WTC11 (cell line): ENCODE measurements around the gene SEC61A1. TPM values are rescaled to one million over a fixed set of nuclear protein-coding genes. Genes with fewer than 3 reads are reported as not detected.

Source experiments
- ATAC-seq: fragments of 200-7000 bp; cut with Tn5 transposase; 2 replicates; pipeline ENCODE4 v1.10.0; 2021; ENCODE audit warnings: mild to moderate bottlenecking, moderate library complexity
- CTCF ChIA-PET: fragments of 300-600 bp; sonication (Branson Sonifier 250); formaldehyde crosslinking; loops from one replicate; lab custom pipeline; 2021; ENCODE audit warnings: antibody characterized with exemption; lab: Charles Lee
- POLR2A ChIA-PET: fragments of 350-600 bp; sonication (Branson Sonifier 250); formaldehyde crosslinking; loops from one replicate; lab custom pipeline; 2021; ENCODE audit warnings: antibody characterized with exemption; lab: Charles Lee
- DNase-seq: peaks from one replicate; pipeline ENCODE4 v3.0.0; 2021; ENCODE audit warnings: low spot score
- H3K27ac Mint-ChIP-seq: 2 replicates; pipeline ENCODE4 v1.8.0; 2021; ENCODE audit warnings: mixed read lengths
- H3K27me3 Mint-ChIP-seq: 2 replicates; pipeline ENCODE4 v1.8.0; 2021; ENCODE audit warnings: low read depth, mild to moderate bottlenecking, moderate library complexity, mixed read lengths
- H3K36me3 Mint-ChIP-seq: 2 replicates; pipeline ENCODE4 v1.8.0; 2021; ENCODE audit warnings: mixed read lengths
- H3K4me1 Mint-ChIP-seq: 2 replicates; pipeline ENCODE4 v1.8.0; 2022; ENCODE audit warnings: mixed read lengths
- H3K4me3 Mint-ChIP-seq: 2 replicates; pipeline ENCODE4 v1.8.0; 2021; ENCODE audit warnings: mild to moderate bottlenecking, moderate library complexity, mixed read lengths
- H3K9me3 Mint-ChIP-seq: 2 replicates; pipeline ENCODE4 v1.8.0; 2021; ENCODE audit warnings: mixed read lengths
- CREM ChIP-seq: sonication (generic); formaldehyde crosslinking; IDR thresholded peaks from 2 replicates; pipeline ENCODE4 v1.8.1; 2022; ENCODE audit warnings: mild to moderate bottlenecking, missing genetic modification reagents, moderate library complexity
- E2F5 ChIP-seq: sonication (generic); formaldehyde crosslinking; IDR thresholded peaks from 2 replicates; pipeline ENCODE4 v1.8.1; 2022; ENCODE audit warnings: mild to moderate bottlenecking, moderate library complexity, missing genetic modification reagents
- ESRRA ChIP-seq: sonication (generic); formaldehyde crosslinking; IDR thresholded peaks from 2 replicates; pipeline ENCODE4 v1.8.1; 2022; ENCODE audit warnings: mild to moderate bottlenecking, missing genetic modification reagents, borderline replicate concordance
- ETV6 ChIP-seq: sonication (generic); formaldehyde crosslinking; IDR thresholded peaks from 2 replicates; pipeline ENCODE4 v1.8.1; 2022; ENCODE audit warnings: mild to moderate bottlenecking, missing genetic modification reagents
- FOXK1 ChIP-seq: sonication (generic); formaldehyde crosslinking; IDR thresholded peaks from 2 replicates; pipeline ENCODE4 v1.8.0; 2022; ENCODE audit warnings: mild to moderate bottlenecking, moderate library complexity, missing genetic modification reagents
- FOXP1 ChIP-seq: sonication (generic); formaldehyde crosslinking; IDR thresholded peaks from 2 replicates; pipeline ENCODE4 v1.8.0; 2022; ENCODE audit warnings: missing genetic modification reagents, mild to moderate bottlenecking, moderate library complexity, borderline replicate concordance
- HMGA2 ChIP-seq: fragments of 250-450 bp; sonication (Bioruptor Pico); IDR thresholded peaks from 2 replicates; pipeline ENCODE4 v1.4.0; 2021; ENCODE audit warnings: mild to moderate bottlenecking, moderate library complexity
- IRF1 ChIP-seq: sonication (generic); formaldehyde crosslinking; IDR thresholded peaks from 2 replicates; pipeline ENCODE4 v1.8.0; 2023; ENCODE audit warnings: missing genetic modification reagents
- MXD4 ChIP-seq: fragments of 250-450 bp; sonication (Bioruptor Pico); IDR thresholded peaks from 2 replicates; pipeline ENCODE4 v1.8.0; 2021; ENCODE audit warnings: mild to moderate bottlenecking, moderate library complexity, borderline replicate concordance
- MYBL2 ChIP-seq: sonication (generic); formaldehyde crosslinking; IDR thresholded peaks from 2 replicates; pipeline ENCODE4 v1.8.1; 2023; ENCODE audit warnings: mild to moderate bottlenecking, moderate library complexity, missing genetic modification reagents
- NFE2L1 ChIP-seq: sonication (generic); formaldehyde crosslinking; IDR thresholded peaks from 2 replicates; pipeline ENCODE4 v1.8.1; 2023; ENCODE audit warnings: missing genetic modification reagents
- NR3C1 ChIP-seq: sonication (generic); formaldehyde crosslinking; conservative IDR thresholded peaks from 2 replicates; pipeline ENCODE4 v1.8.1; 2023; ENCODE audit warnings: low read depth, mild to moderate bottlenecking, missing genetic modification reagents
- SP1 ChIP-seq: sonication (generic); formaldehyde crosslinking; conservative IDR thresholded peaks from 2 replicates; pipeline ENCODE4 v1.8.1; 2022; ENCODE audit warnings: missing genetic modification reagents
- USF1 ChIP-seq: sonication (generic); formaldehyde crosslinking; IDR thresholded peaks from 2 replicates; pipeline ENCODE4 v1.8.0; 2022; ENCODE audit warnings: mild to moderate bottlenecking, missing genetic modification reagents
- ZNF138 ChIP-seq: sonication (generic); formaldehyde crosslinking; conservative IDR thresholded peaks from 2 replicates; pipeline ENCODE4 v1.8.1; 2022; ENCODE audit warnings: mild to moderate bottlenecking, moderate library complexity, missing genetic modification reagents
- ZNF219 ChIP-seq: sonication (generic); formaldehyde crosslinking; IDR thresholded peaks from 2 replicates; pipeline ENCODE4 v1.8.0; 2023; ENCODE audit warnings: missing genetic modification reagents, mild to moderate bottlenecking, borderline replicate concordance
- ZNF263 ChIP-seq: sonication (generic); formaldehyde crosslinking; IDR thresholded peaks from 2 replicates; pipeline ENCODE4 v1.8.1; 2022; ENCODE audit warnings: low read depth, mild to moderate bottlenecking, moderate library complexity, missing genetic modification reagents
- ZNF317 ChIP-seq: sonication (generic); formaldehyde crosslinking; IDR thresholded peaks from 2 replicates; pipeline ENCODE4 v1.8.1; 2023; ENCODE audit warnings: low read depth, mild to moderate bottlenecking, moderate library complexity, missing genetic modification reagents, borderline replicate concordance
- ZNF423 ChIP-seq: fragments of 250-450 bp; sonication (Bioruptor Pico); IDR thresholded peaks from 2 replicates; pipeline ENCODE4 v2.1.2; 2022; ENCODE audit warnings: mild to moderate bottlenecking, moderate library complexity
- total RNA-seq: library from RNA; stranded (reverse); gene quantifications from 3 replicates; pipeline ENCODE4 v1.2.3, GENCODE V29; 2021
- TF ChIP-seq, protein P1 (sequence below): sonication (generic); formaldehyde crosslinking; IDR thresholded peaks from 2 replicates; pipeline ENCODE4 v1.8.1; 2023; ENCODE audit warnings: mild to moderate bottlenecking, moderate library complexity, missing genetic modification reagents

The SEC61A1 gene
- total RNA-seq, 1 experiment from 2014 or later: 152 TPM

- no peak for DNase-seq
- Mint-ChIP-seq H3K9me3 (no peaks in the 10 kb centered on the region), H3K27me3 (no peaks in the 10 kb centered on the region), H3K4me1 (peaks cover 6% of the 10 kb centered on the region), H3K36me3 (peaks cover 43% of the 10 kb centered on the region), H3K4me3 (no peak overlapping the region), H3K27ac (no peak overlapping the region)
- TF ChIP-seq NR3C1 (CRISPR knock-in tag): no peak
- TF ChIP-seq ZNF219: no peak
- no peak for TF ChIP-seq CREM (CRISPR knock-in tag)
- TF ChIP-seq IRF1 (CRISPR knock-in tag): no peak
- TF ChIP-seq NFE2L1 (CRISPR knock-in tag): no peak
- no peak for TF ChIP-seq MXD4 (CRISPR knock-in tag)
- TF ChIP-seq ETV6: no peak
- no peak for TF ChIP-seq MYBL2 (CRISPR knock-in tag)
- TF ChIP-seq ZNF138 (CRISPR knock-in tag): no peak
- TF ChIP-seq ESRRA (CRISPR knock-in tag): no peak
- TF ChIP-seq E2F5 (CRISPR knock-in tag): no peak
- TF ChIP-seq, protein P1, sequence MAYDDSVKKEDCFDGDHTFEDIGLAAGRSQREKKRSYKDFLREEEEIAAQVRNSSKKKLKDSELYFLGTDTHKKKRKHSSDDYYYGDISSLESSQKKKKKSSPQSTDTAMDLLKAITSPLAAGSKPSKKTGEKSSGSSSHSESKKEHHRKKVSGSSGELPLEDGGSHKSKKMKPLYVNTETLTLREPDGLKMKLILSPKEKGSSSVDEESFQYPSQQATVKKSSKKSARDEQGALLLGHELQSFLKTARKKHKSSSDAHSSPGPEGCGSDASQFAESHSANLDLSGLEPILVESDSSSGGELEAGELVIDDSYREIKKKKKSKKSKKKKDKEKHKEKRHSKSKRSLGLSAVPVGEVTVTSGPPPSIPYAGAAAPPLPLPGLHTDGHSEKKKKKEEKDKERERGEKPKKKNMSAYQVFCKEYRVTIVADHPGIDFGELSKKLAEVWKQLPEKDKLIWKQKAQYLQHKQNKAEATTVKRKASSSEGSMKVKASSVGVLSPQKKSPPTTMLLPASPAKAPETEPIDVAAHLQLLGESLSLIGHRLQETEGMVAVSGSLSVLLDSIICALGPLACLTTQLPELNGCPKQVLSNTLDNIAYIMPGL (CRISPR knock-in tag): no peak
- TF ChIP-seq ZNF263 (CRISPR knock-in tag): no peak
- TF ChIP-seq SP1 (CRISPR knock-in tag): no peak
- TF ChIP-seq HMGA2 (CRISPR knock-in tag): no peak
- TF ChIP-seq ZNF423 (CRISPR knock-in tag): no peak
- no peak for TF ChIP-seq ZNF317 (CRISPR knock-in tag)
- TF ChIP-seq FOXK1 (CRISPR knock-in tag): no peak
- ATAC-seq: no peak
- ChIA-PET CTCF (interaction anchor here (0.8 to 4.2 kb wide), 2 partner anchors 62 to 156 kb away, joined by 3 to 26 read pairs; no protein-coding TSS in a partner anchor), POLR2A (no interaction called here)
Measured at GRCh38 chr3:128070898-128071591, 18.8 kb downstream of the SEC61A1 start.

DNA sequence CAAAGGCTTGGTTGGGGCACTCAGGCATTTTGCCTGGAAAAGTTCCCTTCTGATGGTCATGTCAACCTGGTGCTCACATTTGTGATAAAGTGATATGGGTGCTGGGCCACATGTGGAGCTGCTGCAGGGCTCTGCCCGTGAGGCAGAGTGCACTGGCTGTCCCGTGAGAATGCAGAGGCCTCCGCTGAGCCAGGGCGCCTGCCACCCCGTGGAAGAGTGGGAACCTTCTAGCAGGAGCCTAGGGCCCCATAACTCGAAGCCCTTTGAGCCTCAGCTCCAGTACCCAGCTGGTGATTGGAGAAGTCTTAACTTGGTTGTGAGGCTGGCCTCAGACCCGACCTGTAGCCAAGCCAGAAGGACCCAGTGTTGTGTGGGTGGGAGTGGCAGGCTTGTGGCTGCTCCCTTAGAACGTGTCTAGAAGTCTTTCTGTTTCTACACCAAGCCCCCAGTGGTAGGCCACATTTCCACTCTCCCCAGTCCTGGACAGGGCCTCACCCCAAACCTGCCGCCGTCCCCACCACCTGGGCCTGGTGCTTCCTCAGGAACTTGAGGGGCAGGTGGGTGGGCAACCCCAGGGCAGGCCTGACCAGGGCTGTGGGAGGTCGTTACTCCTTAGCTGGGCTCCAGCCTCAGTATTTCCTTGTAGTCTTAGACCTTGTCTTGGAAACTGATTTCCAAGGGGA, 19.7 kb downstream of the SEC61A1 start:
- Mint-ChIP-seq H3K4me3 (no peak overlapping the region), H3K27ac (no peak overlapping the region), H3K9me3 (no peaks in the 10 kb centered on the region), H3K4me1 (peaks cover 6% of the 10 kb centered on the region), H3K27me3 (no peaks in the 10 kb centered on the region; the same call in 1 of the 2 replicates), H3K36me3 (peaks cover 36% of the 10 kb centered on the region)
- ChIA-PET POLR2A (no interaction called here), CTCF (interaction anchor here (0.8 kb wide), 1 partner anchor 62 kb away, joined by 3 read pairs; no protein-coding TSS in a partner anchor)
- DNase-seq: no peak
- no peak for TF ChIP-seq FOXP1
- no peak for TF ChIP-seq USF1 (CRISPR knock-in tag)
- ATAC-seq: no peak
